GM21825 (cell line): Measurements from ENCODE around the gene MYT1.
"Not testable (repeated sequence)": the region's sequence is repeated elsewhere in the genome, so short reads cannot be mapped to it uniquely, and the experiment has no call there.

Experiments
- ATAC-seq: cut with Tn5 transposase; IDR thresholded peaks from one replicate; pipeline ENCODE4 v1.9.1; 2021; ENCODE audit warnings: mild to moderate bottlenecking, moderate library complexity; ENCODE audit not compliant: unreplicated experiment

The MYT1 gene

GRCh38 chr20:64164123-64164836 is at the start of gene MYT1:
Gene MYT1, plus strand, starts transcription at chr20:64164452. Its CDS starts 34,410 bp downstream, at chr20:64198862.
- ATAC-seq, result no peak

- no peak for ATAC-seq
These were observed 48.9 kb upstream of the MYT1 start for GRCh38 chr20:64115171-64115911.

GRCh38 chr20:64116016-64116415 is 48.2 kb upstream of the MYT1 start:
- ATAC-seq, result no peak

- no peak for ATAC-seq
These were observed 47.5 kb upstream of the MYT1 start for GRCh38 chr20:64116541-64117431.

GRCh38 chr20:64117432-64117777 is 46.8 kb upstream of the MYT1 start:
- not testable (repeated sequence) for ATAC-seq

GRCh38 chr20:64119301-64119680 is 45.0 kb upstream of the MYT1 start:
- no peak for ATAC-seq

- ATAC-seq, result no peak
These were observed 44.4 kb upstream of the MYT1 start for GRCh38 chr20:64119681-64120341.

GRCh38 chr20:64121586-64121985 is 42.7 kb upstream of the MYT1 start:
- ATAC-seq, result no peak

- not testable (repeated sequence) for ATAC-seq
These were observed 41.3 kb upstream of the MYT1 start for GRCh38 chr20:64122927-64123326.

GRCh38 chr20:64123517-64123916 is 40.7 kb upstream of the MYT1 start:
- not testable (repeated sequence) for ATAC-seq

GRCh38 chr20:64129146-64129782 is 35.0 kb upstream of the MYT1 start:
- no peak for ATAC-seq

- no peak for ATAC-seq
These were observed 34.0 kb upstream of the MYT1 start for GRCh38 chr20:64130271-64130670.

GRCh38 chr20:64130876-64131275 is 33.4 kb upstream of the MYT1 start:
- no peak for ATAC-seq

GRCh38 chr20:64131406-64131805 is 32.8 kb upstream of the MYT1 start:
- ATAC-seq, result no peak

GRCh38 chr20:64133951-64134407 is 30.3 kb upstream of the MYT1 start:
- ATAC-seq, result no peak

- not testable (repeated sequence) for ATAC-seq
These were observed 29.5 kb upstream of the MYT1 start for GRCh38 chr20:64134744-64135143.

- ATAC-seq, result no peak
These were observed 28.1 kb upstream of the MYT1 start for GRCh38 chr20:64136004-64136710.

- ATAC-seq, result no peak
These were observed 26.6 kb upstream of the MYT1 start for GRCh38 chr20:64137598-64138031.

- ATAC-seq, result no peak
These were observed 25.9 kb upstream of the MYT1 start for GRCh38 chr20:64138276-64138815.
